HepG2 (cell line): ENCODE results near the gene TSPAN9.

Source experiments
- EZH2 ChIP-seq: conservative IDR thresholded peaks from 2 replicates; pipeline ENCODE4 v1.6.1; 2012; ENCODE audit warnings: mild to moderate bottlenecking, low read depth, low read length, moderate library complexity
- NFE2L1 ChIP-seq: sonication (generic); formaldehyde crosslinking; IDR thresholded peaks from 2 replicates; pipeline ENCODE4 v1.4.0; 2020; ENCODE audit warnings: missing genetic modification reagents, mild to moderate bottlenecking, borderline replicate concordance
- PRMT3 ChIP-seq: sonication (generic); formaldehyde crosslinking; IDR thresholded peaks from 2 replicates; pipeline ENCODE4 v1.8.1; 2022; ENCODE audit warnings: low read depth, mild to moderate bottlenecking, moderate library complexity, missing genetic modification reagents, borderline replicate concordance
- RFX5 ChIP-seq: IDR thresholded peaks from 2 replicates; pipeline ENCODE4 v1.6.1; 2011; ENCODE audit warnings: low read depth, low read length, improper control_type of control experiment
- RFXANK ChIP-seq: IDR thresholded peaks from 2 replicates; pipeline ENCODE4 v1.6.1; 2016
- ZNF30 ChIP-seq: sonication (generic); formaldehyde crosslinking; IDR thresholded peaks from 2 replicates; pipeline ENCODE4 v1.5.0; 2020; ENCODE audit warnings: mild to moderate bottlenecking, missing genetic modification reagents
- ZNF510 ChIP-seq: sonication (generic); formaldehyde crosslinking; IDR thresholded peaks from 2 replicates; pipeline ENCODE4 v1.4.0; 2020; ENCODE audit warnings: low read depth, mild to moderate bottlenecking, missing genetic modification reagents
- TF ChIP-seq, protein P1 (sequence below): sonication (generic); formaldehyde crosslinking; IDR thresholded peaks from 2 replicates; pipeline ENCODE4 v1.5.0; 2020; ENCODE audit warnings: mild to moderate bottlenecking, missing genetic modification reagents, moderate library complexity
- TF ChIP-seq, protein P2 (sequence below): sonication (generic); formaldehyde crosslinking; IDR thresholded peaks from 2 replicates; pipeline ENCODE4 v1.4.0; 2020; ENCODE audit warnings: missing genetic modification reagents
- TF ChIP-seq, protein P3 (sequence below): sonication (generic); formaldehyde crosslinking; conservative IDR thresholded peaks from 2 replicates; pipeline ENCODE4 v1.8.0; 2022; ENCODE audit warnings: low read depth, missing genetic modification reagents
- TF ChIP-seq, protein P4 (sequence below): fragments of 450-650 bp; IDR thresholded peaks from 2 replicates; pipeline ENCODE4 v1.6.1; 2017; ENCODE audit warnings: mild to moderate bottlenecking
- TF ChIP-seq, protein P5 (sequence below): sonication (generic); formaldehyde crosslinking; IDR thresholded peaks from 2 replicates; pipeline ENCODE4 v1.5.0; 2020; ENCODE audit warnings: missing genetic modification reagents, mild to moderate bottlenecking, borderline replicate concordance

DNA sequence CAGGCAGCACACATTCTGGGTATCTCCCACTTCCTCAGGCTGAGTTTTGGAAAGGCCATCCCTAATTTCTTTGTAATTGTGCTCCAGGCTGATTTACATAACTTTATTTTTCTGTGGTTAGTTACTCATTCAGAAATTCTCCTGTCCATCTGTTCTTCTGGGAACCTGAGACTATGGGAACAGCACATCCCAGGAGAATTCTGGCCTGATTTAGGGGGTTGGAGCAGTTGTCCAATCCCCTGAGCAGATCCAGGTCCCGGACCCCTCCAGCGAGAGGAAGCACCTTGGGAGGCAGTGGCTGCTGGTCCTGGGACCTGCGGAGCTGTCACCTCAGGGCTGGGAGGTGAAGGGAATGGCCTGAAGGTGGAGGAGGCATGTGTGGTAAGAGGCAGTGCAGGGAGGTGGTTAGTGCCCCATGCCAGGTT is 40.4 kb downstream of the TSPAN9 start:
- TF ChIP-seq ZNF30 (CRISPR knock-in tag) = no peak
- TF ChIP-seq, protein P1, sequence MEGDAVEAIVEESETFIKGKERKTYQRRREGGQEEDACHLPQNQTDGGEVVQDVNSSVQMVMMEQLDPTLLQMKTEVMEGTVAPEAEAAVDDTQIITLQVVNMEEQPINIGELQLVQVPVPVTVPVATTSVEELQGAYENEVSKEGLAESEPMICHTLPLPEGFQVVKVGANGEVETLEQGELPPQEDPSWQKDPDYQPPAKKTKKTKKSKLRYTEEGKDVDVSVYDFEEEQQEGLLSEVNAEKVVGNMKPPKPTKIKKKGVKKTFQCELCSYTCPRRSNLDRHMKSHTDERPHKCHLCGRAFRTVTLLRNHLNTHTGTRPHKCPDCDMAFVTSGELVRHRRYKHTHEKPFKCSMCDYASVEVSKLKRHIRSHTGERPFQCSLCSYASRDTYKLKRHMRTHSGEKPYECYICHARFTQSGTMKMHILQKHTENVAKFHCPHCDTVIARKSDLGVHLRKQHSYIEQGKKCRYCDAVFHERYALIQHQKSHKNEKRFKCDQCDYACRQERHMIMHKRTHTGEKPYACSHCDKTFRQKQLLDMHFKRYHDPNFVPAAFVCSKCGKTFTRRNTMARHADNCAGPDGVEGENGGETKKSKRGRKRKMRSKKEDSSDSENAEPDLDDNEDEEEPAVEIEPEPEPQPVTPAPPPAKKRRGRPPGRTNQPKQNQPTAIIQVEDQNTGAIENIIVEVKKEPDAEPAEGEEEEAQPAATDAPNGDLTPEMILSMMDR = no peak
- TF ChIP-seq RFXANK (CRISPR knock-in tag) = no peak
- no peak for TF ChIP-seq ZNF510 (CRISPR knock-in tag)
- TF ChIP-seq, protein P2, sequence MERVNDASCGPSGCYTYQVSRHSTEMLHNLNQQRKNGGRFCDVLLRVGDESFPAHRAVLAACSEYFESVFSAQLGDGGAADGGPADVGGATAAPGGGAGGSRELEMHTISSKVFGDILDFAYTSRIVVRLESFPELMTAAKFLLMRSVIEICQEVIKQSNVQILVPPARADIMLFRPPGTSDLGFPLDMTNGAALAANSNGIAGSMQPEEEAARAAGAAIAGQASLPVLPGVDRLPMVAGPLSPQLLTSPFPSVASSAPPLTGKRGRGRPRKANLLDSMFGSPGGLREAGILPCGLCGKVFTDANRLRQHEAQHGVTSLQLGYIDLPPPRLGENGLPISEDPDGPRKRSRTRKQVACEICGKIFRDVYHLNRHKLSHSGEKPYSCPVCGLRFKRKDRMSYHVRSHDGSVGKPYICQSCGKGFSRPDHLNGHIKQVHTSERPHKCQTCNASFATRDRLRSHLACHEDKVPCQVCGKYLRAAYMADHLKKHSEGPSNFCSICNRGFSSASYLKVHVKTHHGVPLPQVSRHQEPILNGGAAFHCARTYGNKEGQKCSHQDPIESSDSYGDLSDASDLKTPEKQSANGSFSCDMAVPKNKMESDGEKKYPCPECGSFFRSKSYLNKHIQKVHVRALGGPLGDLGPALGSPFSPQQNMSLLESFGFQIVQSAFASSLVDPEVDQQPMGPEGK (CRISPR knock-in tag) = no peak
- TF ChIP-seq, protein P3, sequence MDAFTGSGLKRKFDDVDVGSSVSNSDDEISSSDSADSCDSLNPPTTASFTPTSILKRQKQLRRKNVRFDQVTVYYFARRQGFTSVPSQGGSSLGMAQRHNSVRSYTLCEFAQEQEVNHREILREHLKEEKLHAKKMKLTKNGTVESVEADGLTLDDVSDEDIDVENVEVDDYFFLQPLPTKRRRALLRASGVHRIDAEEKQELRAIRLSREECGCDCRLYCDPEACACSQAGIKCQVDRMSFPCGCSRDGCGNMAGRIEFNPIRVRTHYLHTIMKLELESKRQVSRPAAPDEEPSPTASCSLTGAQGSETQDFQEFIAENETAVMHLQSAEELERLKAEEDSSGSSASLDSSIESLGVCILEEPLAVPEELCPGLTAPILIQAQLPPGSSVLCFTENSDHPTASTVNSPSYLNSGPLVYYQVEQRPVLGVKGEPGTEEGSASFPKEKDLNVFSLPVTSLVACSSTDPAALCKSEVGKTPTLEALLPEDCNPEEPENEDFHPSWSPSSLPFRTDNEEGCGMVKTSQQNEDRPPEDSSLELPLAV = no peak
- TF ChIP-seq, protein P4, sequence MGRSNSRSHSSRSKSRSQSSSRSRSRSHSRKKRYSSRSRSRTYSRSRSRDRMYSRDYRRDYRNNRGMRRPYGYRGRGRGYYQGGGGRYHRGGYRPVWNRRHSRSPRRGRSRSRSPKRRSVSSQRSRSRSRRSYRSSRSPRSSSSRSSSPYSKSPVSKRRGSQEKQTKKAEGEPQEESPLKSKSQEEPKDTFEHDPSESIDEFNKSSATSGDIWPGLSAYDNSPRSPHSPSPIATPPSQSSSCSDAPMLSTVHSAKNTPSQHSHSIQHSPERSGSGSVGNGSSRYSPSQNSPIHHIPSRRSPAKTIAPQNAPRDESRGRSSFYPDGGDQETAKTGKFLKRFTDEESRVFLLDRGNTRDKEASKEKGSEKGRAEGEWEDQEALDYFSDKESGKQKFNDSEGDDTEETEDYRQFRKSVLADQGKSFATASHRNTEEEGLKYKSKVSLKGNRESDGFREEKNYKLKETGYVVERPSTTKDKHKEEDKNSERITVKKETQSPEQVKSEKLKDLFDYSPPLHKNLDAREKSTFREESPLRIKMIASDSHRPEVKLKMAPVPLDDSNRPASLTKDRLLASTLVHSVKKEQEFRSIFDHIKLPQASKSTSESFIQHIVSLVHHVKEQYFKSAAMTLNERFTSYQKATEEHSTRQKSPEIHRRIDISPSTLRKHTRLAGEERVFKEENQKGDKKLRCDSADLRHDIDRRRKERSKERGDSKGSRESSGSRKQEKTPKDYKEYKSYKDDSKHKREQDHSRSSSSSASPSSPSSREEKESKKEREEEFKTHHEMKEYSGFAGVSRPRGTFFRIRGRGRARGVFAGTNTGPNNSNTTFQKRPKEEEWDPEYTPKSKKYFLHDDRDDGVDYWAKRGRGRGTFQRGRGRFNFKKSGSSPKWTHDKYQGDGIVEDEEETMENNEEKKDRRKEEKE = no peak
- no peak for TF ChIP-seq EZH2
- TF ChIP-seq, protein P5, sequence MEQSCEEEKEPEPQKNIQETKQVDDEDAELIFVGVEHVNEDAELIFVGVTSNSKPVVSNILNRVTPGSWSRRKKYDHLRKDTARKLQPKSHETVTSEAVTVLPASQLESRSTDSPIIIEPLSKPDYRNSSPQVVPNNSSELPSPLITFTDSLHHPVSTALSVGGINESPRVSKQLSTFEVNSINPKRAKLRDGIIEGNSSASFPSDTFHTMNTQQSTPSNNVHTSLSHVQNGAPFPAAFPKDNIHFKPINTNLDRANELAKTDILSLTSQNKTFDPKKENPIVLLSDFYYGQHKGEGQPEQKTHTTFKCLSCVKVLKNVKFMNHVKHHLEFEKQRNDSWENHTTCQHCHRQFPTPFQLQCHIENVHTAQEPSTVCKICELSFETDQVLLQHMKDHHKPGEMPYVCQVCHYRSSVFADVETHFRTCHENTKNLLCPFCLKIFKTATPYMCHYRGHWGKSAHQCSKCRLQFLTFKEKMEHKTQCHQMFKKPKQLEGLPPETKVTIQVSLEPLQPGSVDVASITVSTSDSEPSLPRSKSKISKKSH = no peak
- TF ChIP-seq PRMT3 (CRISPR knock-in tag) = no peak
- TF ChIP-seq NFE2L1 (CRISPR knock-in tag) = no peak
- no peak for TF ChIP-seq RFX5
